GM21515 (cell line): ENCODE data around the gene KCNJ6.
A peak's percentile ranks its signal among the peaks of the same experiment; 100 is the strongest.
"Not testable (repeated sequence)": the region's sequence is repeated elsewhere in the genome, so short reads cannot be mapped to it uniquely, and the experiment has no call there.

Source experiments
- ATAC-seq: cut with Tn5 transposase; IDR thresholded peaks from one replicate; pipeline ENCODE4 v1.9.1; 2021; ENCODE audit not compliant: unreplicated experiment

Gene KCNJ6

GRCh38 chr21:37746849-37747248 is 169.4 kb downstream of the KCNJ6 start:
- ATAC-seq: no peak

- ATAC-seq: no peak
Observed at GRCh38 chr21:37744551-37744950, 171.7 kb downstream of the KCNJ6 start.

DNA sequence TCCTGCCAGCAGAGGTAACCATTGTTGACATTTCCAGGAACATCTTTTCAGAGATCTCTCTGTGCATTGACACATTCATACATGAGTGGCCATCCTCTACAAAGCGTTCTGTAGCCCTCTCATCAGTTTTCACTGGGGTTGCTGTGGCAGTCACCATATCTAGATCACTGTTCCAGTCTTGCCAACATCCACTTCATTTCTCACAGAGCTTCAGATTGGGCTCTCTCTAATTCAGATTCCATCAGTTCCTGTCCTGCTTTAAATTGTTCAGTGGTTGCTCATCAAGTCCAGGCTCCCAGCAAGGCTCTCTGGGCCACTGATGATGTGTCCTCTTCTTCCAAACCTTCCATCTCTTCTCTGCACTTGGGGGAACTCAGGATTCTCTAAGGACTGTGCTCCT is 173.7 kb downstream of the KCNJ6 start:
- no peak for ATAC-seq

DNA sequence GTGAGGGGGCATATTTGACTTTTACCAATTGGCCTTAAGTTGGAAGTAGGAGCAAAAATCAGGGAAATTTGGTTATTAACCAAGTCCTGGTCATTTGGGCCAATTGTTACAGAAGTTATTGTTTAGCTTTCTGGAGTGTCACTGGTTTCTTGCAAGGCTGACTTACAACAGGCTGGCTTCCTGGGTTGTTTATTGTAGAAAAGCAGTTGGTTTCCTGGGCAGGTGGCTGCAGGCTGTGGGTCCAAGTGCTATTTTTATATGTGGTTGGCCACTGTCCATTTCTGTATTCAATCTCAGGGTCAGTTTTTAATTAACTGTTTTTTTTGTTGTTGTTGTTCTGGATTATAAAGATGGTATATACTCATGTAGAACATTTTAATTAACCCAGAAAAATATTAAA is 174.1 kb downstream of the KCNJ6 start:
- no peak for ATAC-seq

DNA sequence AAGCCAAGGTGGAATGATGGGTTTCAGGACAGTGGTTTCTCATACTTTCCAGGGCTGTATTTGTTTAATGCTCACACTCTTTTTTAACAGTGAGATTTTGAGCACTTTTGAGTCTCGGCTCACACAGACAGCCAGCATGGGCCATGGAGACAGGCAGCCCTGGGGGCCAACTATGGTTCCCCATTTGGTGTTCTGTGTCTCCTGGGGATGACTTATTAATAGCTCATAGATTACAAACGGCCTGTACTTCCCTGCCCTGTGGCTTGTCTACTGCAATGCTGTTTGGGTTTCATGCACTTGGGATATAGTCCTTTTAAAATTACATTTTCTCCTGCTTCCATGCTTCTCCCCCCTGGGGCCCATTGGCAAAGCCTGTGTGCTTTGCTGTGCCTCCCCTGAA is 178.3 kb downstream of the KCNJ6 start:
- no peak for ATAC-seq

GRCh38 chr21:37737507-37737906 is 178.8 kb downstream of the KCNJ6 start:
- no peak for ATAC-seq

DNA sequence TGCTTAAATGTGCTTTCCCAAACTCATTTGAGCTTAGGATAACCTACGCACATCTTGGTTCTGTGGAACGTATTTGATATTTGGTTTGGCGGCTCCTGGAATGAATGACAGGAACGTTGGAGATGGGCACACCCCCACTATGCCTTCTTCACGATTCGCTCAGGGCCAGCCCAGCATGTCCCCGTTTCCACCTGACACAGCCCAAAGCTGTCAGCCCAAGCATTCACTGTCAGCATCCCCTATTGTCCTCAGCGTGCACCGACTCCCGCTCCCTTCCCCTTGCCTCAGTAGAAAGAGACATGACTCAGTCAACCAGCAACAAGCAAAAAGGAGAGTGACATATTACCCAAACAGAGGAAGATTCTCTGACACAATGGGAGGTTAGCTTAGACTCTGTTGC is 181.4 kb downstream of the KCNJ6 start:
- no peak for ATAC-seq

GRCh38 chr21:37732927-37733326 is 183.3 kb downstream of the KCNJ6 start:
- ATAC-seq: no peak

DNA sequence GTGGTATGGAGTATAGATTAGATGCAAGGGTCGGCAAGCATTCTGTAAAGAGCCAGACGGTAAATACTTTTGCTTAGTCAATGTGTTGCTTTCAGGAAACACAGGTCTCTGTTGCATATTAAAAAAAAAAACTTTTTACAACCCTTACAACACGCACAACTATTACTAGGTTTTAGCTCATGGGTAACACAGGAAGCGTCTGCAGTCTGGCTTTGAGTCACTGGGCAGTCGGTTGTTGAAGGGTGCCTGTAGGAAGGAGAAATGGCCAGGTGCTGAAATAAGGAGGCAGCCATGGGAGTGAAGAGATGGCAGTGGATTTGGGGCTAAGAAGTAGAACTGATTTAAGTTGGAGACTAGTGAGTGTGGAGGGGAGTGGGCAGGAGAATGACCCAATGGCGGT is 192.1 kb downstream of the KCNJ6 start:
- no peak for ATAC-seq

DNA sequence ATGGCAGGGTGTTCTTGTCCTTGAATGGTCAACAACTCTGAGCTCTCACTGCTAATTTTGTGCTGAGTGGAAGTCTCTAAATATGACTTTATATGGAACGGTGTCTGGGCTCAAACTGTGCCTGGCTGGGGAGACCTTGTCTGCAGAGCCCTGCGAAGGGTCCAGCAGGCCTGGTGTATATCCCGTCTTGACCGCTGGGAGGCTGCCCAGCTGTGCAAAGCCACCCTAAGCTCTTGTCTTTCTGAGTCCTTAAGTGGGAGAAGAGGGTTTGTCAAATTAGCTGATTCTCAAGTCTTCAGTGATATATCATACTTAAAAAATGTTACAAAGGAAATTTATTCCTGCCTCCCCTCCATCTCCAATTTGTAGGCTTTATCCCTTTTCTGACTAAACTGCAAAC is 198.7 kb downstream of the KCNJ6 start:
- no peak for ATAC-seq

DNA sequence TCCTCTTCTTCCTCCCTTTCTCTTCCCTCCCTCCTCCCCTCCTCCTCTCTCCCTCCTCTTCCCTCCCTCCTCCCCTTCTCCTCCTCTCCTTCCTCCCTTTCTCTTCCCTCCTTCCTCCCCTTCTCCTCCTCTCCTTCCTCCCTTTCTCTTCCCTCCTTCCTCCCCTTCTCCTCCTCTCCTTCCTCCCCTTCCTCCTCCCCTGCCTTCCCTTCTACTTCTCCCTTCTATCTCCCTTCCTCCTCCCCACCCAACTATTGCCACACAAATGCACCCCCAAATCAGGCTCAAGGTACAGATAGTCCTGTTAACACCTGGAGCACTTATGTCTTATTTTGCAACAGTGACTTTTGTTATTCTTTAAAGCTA is 203.7 kb downstream of the KCNJ6 start:
- not testable (repeated sequence) for ATAC-seq

- peak; percentile 63 for ATAC-seq
Observed at GRCh38 chr21:37711836-37712568, 204.3 kb downstream of the KCNJ6 start.

DNA sequence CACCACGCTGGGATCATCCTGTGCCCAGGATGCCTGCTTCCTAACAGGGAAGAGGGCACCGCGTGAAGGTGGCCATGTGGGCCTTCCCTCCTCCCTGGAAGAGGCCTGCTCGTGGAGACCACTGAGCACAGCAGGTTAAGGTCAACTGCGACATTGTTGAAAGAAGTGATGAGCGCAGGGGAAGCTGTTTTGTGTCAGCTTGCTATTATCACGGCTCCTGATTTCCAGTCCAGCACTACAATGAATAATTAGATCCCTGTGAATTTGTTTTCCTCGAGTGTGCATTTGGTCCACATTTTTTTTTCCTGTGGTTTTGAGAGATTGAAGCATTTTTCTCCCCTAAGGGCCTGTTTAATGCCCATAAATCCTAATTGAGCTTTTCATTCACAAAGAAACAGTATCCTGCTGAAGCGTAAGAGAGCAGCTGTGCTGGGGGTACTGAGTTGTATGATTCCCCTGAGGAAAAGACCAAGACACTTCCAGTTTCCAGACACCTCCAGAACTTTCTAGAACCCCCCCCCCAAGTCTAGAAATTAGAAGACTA is 204.9 kb downstream of the KCNJ6 start:
- ATAC-seq: no peak

DNA sequence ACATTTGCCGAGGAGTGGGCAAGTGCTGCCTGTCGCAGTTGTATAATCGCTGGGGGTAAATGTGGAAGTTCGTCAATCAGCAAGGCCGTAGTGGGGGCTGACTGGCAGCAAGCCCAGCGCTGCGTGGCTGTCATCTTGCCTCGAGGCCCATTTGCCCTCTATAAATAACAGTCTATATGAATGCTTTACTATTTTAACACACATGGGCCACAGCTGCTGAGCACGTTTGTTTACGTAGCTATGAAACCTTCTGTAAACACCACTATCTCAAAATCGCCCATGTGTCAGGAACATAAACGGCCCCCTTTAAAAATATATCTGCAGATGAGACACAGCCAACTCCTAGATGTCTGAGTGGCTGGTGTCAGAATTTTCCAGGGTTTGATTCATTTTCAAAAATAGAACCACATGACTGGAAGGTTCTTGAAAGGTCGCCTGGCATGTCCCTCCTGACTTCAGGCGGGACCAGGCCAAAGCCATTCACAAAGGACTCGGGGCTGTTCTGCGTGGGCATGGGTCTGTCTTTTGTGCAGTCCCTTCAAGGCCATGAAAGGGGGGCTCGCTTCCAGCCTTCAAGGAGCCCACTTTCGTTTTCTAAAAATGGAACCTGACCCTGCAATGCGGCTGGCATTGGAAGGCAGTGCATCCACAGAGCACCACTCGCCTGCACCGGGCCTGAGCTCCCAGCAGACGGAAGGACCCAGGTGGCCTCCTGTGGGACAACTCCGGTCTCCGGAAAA is 205.5 kb downstream of the KCNJ6 start:
- no peak for ATAC-seq

DNA sequence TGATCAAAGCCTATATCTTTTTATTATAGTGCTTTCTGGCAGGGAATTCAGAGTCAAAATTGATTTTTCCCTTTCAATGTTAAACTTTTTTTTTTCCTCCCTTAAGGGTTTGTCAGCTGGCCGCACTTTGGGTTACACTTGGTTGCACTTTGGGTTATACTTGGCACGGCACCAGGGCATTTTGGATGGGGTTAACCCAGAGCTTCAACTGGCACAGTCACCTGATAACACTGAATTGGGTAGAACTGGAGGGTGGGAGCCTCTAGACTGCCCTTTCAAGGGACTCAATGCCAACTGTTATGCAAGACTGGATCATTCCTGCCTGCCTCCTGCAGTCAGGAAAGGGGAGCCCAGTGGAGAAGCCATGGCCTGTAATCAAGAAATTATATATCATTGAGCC is 211.5 kb downstream of the KCNJ6 start:
- no peak for ATAC-seq

DNA sequence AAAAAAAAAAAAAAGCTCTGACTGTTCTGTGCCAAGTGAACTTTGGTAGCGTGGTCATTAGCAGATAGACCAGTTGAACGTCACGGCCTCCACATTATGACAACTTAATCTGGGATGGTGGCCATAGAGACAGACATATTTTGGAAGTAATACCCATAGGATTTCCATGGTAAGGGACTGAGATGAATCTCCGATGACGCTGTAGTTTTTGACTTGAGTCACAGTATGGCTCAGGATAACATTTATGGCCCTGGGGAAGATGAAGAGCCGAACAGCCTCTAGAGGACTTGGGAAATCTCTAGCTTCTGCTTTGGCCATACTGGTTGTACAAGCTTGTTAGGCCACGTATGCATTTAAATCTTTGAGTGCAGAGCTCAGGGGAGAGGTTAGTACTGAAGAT is 214.0 kb downstream of the KCNJ6 start:
- no peak for ATAC-seq

DNA sequence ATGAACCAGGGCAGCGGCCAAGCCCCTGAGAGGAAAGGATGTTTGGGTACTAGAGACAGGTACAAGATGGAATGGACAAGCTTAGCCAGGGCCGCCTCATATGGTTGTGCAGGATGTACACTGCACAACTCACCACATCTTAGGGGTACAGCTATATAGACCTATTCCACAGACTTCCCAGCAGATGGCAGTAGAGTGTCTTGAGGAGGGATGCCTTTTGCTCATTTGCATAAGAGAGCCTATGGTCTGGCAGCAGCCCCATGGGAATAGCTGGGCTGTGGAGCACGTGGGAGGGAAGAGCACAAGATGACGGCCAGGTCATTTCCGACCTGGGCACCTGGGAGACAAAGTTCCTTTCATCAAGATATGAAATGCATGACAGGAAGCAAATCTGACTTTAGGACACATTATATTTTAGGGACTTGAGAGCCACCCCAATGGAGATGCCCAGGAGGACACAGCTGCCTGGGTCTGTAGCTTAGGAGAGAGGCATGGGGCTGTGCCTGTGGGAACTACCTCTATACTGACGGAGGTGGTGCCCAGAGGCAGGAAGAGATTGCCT is 215.5 kb downstream of the KCNJ6 start:
- ATAC-seq: peak; percentile 77

GRCh38 chr21:37699024-37699775 is 217.1 kb downstream of the KCNJ6 start:
- no peak for ATAC-seq

GRCh38 chr21:37696936-37697335 is 219.3 kb downstream of the KCNJ6 start:
- ATAC-seq: no peak

DNA sequence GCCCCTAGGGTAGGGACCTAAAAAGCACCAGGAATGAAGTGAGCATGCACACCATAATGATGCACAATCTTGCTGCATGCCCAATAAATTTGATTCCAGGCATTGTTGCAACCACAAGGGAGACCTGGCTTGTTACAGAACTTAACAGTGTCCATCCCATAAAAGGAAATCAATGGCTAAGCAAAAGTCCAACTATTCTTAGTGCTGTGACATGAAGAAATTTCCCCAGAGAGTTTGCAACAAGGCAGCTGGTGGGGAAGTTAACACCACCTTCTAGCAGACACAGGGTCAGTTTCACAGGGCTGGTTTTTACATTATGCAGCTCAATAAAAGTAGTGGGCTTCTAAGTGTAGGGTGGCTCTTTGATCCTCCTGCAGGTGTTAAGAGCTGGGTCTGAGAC is 221.1 kb downstream of the KCNJ6 start:
- no peak for ATAC-seq

DNA sequence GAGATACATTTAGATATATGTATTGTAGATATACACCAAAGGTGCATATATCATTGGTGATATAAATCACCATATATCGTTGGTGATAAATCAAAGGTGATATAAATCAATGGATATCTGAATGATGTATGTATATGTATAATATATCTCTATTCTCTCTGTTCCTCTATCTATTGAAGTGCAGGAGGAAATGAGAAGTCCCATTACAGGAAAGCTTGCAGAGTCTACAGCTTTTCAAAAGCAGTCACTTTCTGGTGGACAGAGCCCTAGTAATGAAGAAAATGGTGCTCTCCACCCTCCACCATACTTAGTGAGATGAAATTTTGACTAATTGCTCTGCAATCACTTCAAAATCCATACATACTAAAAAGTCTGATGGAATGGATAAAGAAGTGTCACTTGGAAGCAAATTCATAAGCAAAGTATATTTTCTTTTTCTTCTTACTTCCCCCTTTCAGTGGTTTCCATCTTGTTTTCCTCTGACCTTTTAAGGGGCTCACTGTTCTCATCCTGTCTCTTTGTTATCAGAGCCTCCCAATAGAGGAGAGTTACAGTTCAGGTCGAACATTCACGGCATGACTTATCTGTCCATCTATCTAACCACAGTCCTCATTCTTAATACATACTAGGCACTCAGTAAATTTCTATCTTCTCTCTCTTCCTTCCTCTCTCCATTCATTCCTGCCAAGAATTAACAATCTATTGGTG is 227.2 kb downstream of the KCNJ6 start:
- no peak for ATAC-seq
